CD4-positive, alpha-beta T cell treated with Interleukin-15 for 4 hours (primary cell): ENCODE measurements around the gene OR2V2.
A peak's percentile ranks its signal among the peaks of the same experiment; 100 is the strongest.
"Not testable (repeated sequence)": the region's sequence is repeated elsewhere in the genome, so short reads cannot be mapped to it uniquely, and the experiment has no call there.

Experiments used
- DNase-seq: peaks from one replicate; pipeline ENCODE4 v3.0.0-alpha.2; 2020; ENCODE audit warnings: low spot score

Gene OR2V2

GRCh38 chr5:181169459-181170236 lies 22.3 kb downstream of the OR2V2 start:
- DNase-seq, result peak; percentile 30

GRCh38 chr5:181170237-181170825 lies 22.9 kb downstream of the OR2V2 start:
- no peak for DNase-seq

GRCh38 chr5:181170996-181171395 lies 23.6 kb downstream of the OR2V2 start:
- DNase-seq, result no peak

GRCh38 chr5:181171782-181172181 lies 24.4 kb downstream of the OR2V2 start:
- DNase-seq, result no peak

GRCh38 chr5:181173027-181173419 lies 25.6 kb downstream of the OR2V2 start:
- no peak for DNase-seq

GRCh38 chr5:181173420-181174342 lies 26.3 kb downstream of the OR2V2 start:
- peak; percentile 44 for DNase-seq

GRCh38 chr5:181176254-181176952 lies 29.0 kb downstream of the OR2V2 start:
- DNase-seq, result no peak

- DNase-seq, result not testable (repeated sequence)
Observed at GRCh38 chr5:181177559-181177958, 30.2 kb downstream of the OR2V2 start.

GRCh38 chr5:181181650-181182565 lies 34.5 kb downstream of the OR2V2 start:
- peak; percentile 75 for DNase-seq

- DNase-seq, result no peak
Observed at GRCh38 chr5:181182651-181183050, 35.3 kb downstream of the OR2V2 start.

- no peak for DNase-seq
Observed at GRCh38 chr5:181184845-181185216, 37.4 kb downstream of the OR2V2 start.

- DNase-seq, result no peak
Observed at GRCh38 chr5:181185560-181185959, 38.2 kb downstream of the OR2V2 start.

GRCh38 chr5:181186022-181186421 lies 38.6 kb downstream of the OR2V2 start:
- DNase-seq, result no peak

GRCh38 chr5:181186986-181187499 lies 39.7 kb downstream of the OR2V2 start:
- DNase-seq, result no peak

- peak; percentile 39 for DNase-seq
Observed at GRCh38 chr5:181187500-181188213, 40.3 kb downstream of the OR2V2 start.

- peak; percentile 84 for DNase-seq
Observed at GRCh38 chr5:181188700-181189362, 41.4 kb downstream of the OR2V2 start.

- DNase-seq, result peak; percentile 64
Observed at GRCh38 chr5:181189363-181189961, 42.1 kb downstream of the OR2V2 start.

GRCh38 chr5:181189962-181190710 lies 42.8 kb downstream of the OR2V2 start:
- no peak for DNase-seq
